Naive B cell (primary cell): ENCODE measurements around the gene ST7. TPM values are rescaled to one million over a fixed set of nuclear protein-coding genes. Genes with fewer than 3 reads are reported as not detected.
A peak's percentile ranks its signal among the peaks of the same experiment; 100 is the strongest.

Experiments
- ATAC-seq, 2 donors: fragments of 150-1000 bp; cut with Tn5 transposase; 2 replicates each; pipeline ENCODE4 v1.10.0; 2021; ENCODE audit warnings: low read depth in 2 of 2, mild to moderate bottlenecking in 2 of 2, moderate library complexity in 2 of 2
- DNase-seq: peaks from one replicate; pipeline ENCODE4 v3.0.0; 2022
- H3K27ac Mint-ChIP-seq, 6 donors: one replicate each; pipeline ENCODE4 v1.8.0; 2020 to 2022; ENCODE audit warnings: mild to moderate bottlenecking in 6 of 6, mixed read lengths in 6 of 6, moderate library complexity in 5 of 6, inconsistent platforms in 2 of 6
- H3K27me3 Mint-ChIP-seq, 3 donors: one replicate each; pipeline ENCODE4 v1.8.0; 2021 to 2022; ENCODE audit warnings: mixed read lengths in 3 of 3, mild to moderate bottlenecking in 1 of 3
- H3K36me3 Mint-ChIP-seq, 2 donors: one replicate each; pipeline ENCODE4 v1.8.0; 2020 to 2022; ENCODE audit warnings: mixed read lengths in 2 of 2, inconsistent platforms in 1 of 2, mild to moderate bottlenecking in 1 of 2
- H3K4me1 Mint-ChIP-seq, 3 donors: one replicate each; pipeline ENCODE4 v1.8.0; 2020 to 2022; ENCODE audit warnings: mixed read lengths in 3 of 3, inconsistent platforms in 1 of 3, mild to moderate bottlenecking in 1 of 3, moderate library complexity in 1 of 3
- H3K4me3 Mint-ChIP-seq, 8 donors: one replicate each; pipeline ENCODE4 v1.8.0; 2020 to 2022; ENCODE audit warnings: mild to moderate bottlenecking in 8 of 8, mixed read lengths in 8 of 8, moderate library complexity in 8 of 8, inconsistent platforms in 2 of 8
- H3K9me3 Mint-ChIP-seq, 7 donors: one replicate each; pipeline ENCODE4 v1.8.0; 2020 to 2022; ENCODE audit warnings: mixed read lengths in 7 of 7, mild to moderate bottlenecking in 5 of 7, inconsistent platforms in 2 of 7, moderate library complexity in 1 of 7
- polyA plus RNA-seq, 6 donors: library from polyadenylated mRNA; unstranded; fragments of 300-500 nt; fragmentation: Illumina TruSeq; gene quantifications; one replicate each; pipeline ENCODE4 v1.2.3, GENCODE V29; 2021; ENCODE audit warnings: low read depth in 6 of 6

Gene ST7
- polyA plus RNA-seq, result 1 to 10 TPM in 1 of 6 donors, under 1 TPM in 4, not detected in 1; 0.49 to 3.7 (median 0.63) TPM

GRCh38 chr7:116953372-116953905 lies at the start of gene ST7:
ST7 (plus strand) TSS chr7:116953501; CDS start chr7:116953541, 40 bp downstream.
- peaks cover 25 to 40% (median 33%) of the 10 kb centered on the region in 3 donors for H3K27me3 Mint-ChIP-seq
- no peaks in the 10 kb centered on the region for H3K9me3 Mint-ChIP-seq
- peaks cover 0 to 9% of the 10 kb centered on the region in 2 donors for H3K36me3 Mint-ChIP-seq
- H3K4me3 Mint-ChIP-seq, result peak within 1 kb of the TSS; percentile 84 to 96 (median 92)
- peak within 1 kb of the TSS in 4 of 6 donors; percentile 47 to 90 (median 71) for H3K27ac Mint-ChIP-seq
- peaks cover 4 to 15% (median 6%) of the 10 kb centered on the region in 3 donors for H3K4me1 Mint-ChIP-seq
- DNase-seq (peak; percentile 39), ATAC-seq (peak; percentile 77 to 78)

GRCh38 chr7:116906391-116906790 lies 46.9 kb upstream of the ST7 start:
- H3K27me3 Mint-ChIP-seq, result no peaks in the 10 kb centered on the region
- H3K36me3 Mint-ChIP-seq, result peaks cover 11 to 33% of the 10 kb centered on the region in 2 donors
- H3K4me1 Mint-ChIP-seq, result no peaks in the 10 kb centered on the region
- no peak for ATAC-seq
- no peak overlapping the region for H3K4me3 Mint-ChIP-seq
- H3K27ac Mint-ChIP-seq, result no peak overlapping the region
- H3K9me3 Mint-ChIP-seq, result peaks cover 0 to under 1% (median 0%) of the 10 kb centered on the region in 7 donors
- no peak for DNase-seq

- no peak overlapping the region for H3K4me3 Mint-ChIP-seq
- H3K9me3 Mint-ChIP-seq, result no peaks in the 10 kb centered on the region
- no peaks in the 10 kb centered on the region for H3K4me1 Mint-ChIP-seq
- H3K27ac Mint-ChIP-seq, result no peak overlapping the region
- no peaks in the 10 kb centered on the region for H3K27me3 Mint-ChIP-seq
- no peak for DNase-seq
- no peak for ATAC-seq
- peaks cover 9 to 35% of the 10 kb centered on the region in 2 donors for H3K36me3 Mint-ChIP-seq
Measured at GRCh38 chr7:116910383-116910782, 42.9 kb upstream of the ST7 start.

- Mint-ChIP-seq H3K9me3 (no peaks in the 10 kb centered on the region), H3K27me3 (no peaks in the 10 kb centered on the region), H3K4me3 (no peak overlapping the region), H3K36me3 (peaks cover 9 to 35% of the 10 kb centered on the region in 2 donors), H3K27ac (peak overlapping the region in 1 of 6 donors; percentile 27), H3K4me1 (no peaks in the 10 kb centered on the region)
- DNase-seq (no peak), ATAC-seq (no peak)
Measured at GRCh38 chr7:116911801-116912200, 41.5 kb upstream of the ST7 start.

- peaks cover 9 to 35% of the 10 kb centered on the region in 2 donors for H3K36me3 Mint-ChIP-seq
- peak overlapping the region in 1 of 6 donors; percentile 20 for H3K27ac Mint-ChIP-seq
- ATAC-seq (no peak), DNase-seq (no peak)
- no peak overlapping the region for H3K4me3 Mint-ChIP-seq
- no peaks in the 10 kb centered on the region for H3K27me3 Mint-ChIP-seq
- no peaks in the 10 kb centered on the region for H3K9me3 Mint-ChIP-seq
- no peaks in the 10 kb centered on the region for H3K4me1 Mint-ChIP-seq
Measured at GRCh38 chr7:116912269-116912909, 40.9 kb upstream of the ST7 start.

- H3K27ac Mint-ChIP-seq, result no peak overlapping the region
- H3K27me3 Mint-ChIP-seq, result no peaks in the 10 kb centered on the region
- ATAC-seq, result no peak
- H3K9me3 Mint-ChIP-seq, result peaks cover 0 to 4% (median 0%) of the 10 kb centered on the region in 7 donors
- H3K4me3 Mint-ChIP-seq, result no peak overlapping the region
- H3K36me3 Mint-ChIP-seq, result peaks cover 10 to 26% of the 10 kb centered on the region in 2 donors
- no peak for DNase-seq
- H3K4me1 Mint-ChIP-seq, result peaks cover 0 to 7% (median 0%) of the 10 kb centered on the region in 3 donors
Measured at GRCh38 chr7:116918704-116919103, 34.6 kb upstream of the ST7 start.

GRCh38 chr7:116920359-116920758 lies 32.9 kb upstream of the ST7 start:
- Mint-ChIP-seq H3K4me3 (no peak overlapping the region), H3K27ac (peak overlapping the region in 4 of 6 donors; percentile 5 to 44 (median 34)), H3K4me1 (peaks cover 0 to 7% (median 0%) of the 10 kb centered on the region in 3 donors), H3K27me3 (no peaks in the 10 kb centered on the region), H3K9me3 (peaks cover 0 to 4% (median 0%) of the 10 kb centered on the region in 7 donors), H3K36me3 (peaks cover 10 to 26% of the 10 kb centered on the region in 2 donors)
- no peak for ATAC-seq
- DNase-seq, result no peak

GRCh38 chr7:116922545-116922944 lies 30.8 kb upstream of the ST7 start:
- peaks cover 0 to 4% (median 0%) of the 10 kb centered on the region in 7 donors for H3K9me3 Mint-ChIP-seq
- DNase-seq (no peak), ATAC-seq (no peak)
- H3K27ac Mint-ChIP-seq, result no peak overlapping the region
- H3K36me3 Mint-ChIP-seq, result peaks cover 8 to 26% of the 10 kb centered on the region in 2 donors
- no peaks in the 10 kb centered on the region for H3K27me3 Mint-ChIP-seq
- H3K4me1 Mint-ChIP-seq, result peaks cover 0 to 7% (median 0%) of the 10 kb centered on the region in 3 donors
- no peak overlapping the region for H3K4me3 Mint-ChIP-seq

GRCh38 chr7:116924741-116925140 lies 28.6 kb upstream of the ST7 start:
- Mint-ChIP-seq H3K36me3 (peaks cover 0 to 19% of the 10 kb centered on the region in 2 donors), H3K4me3 (no peak overlapping the region), H3K27me3 (no peaks in the 10 kb centered on the region), H3K27ac (peak overlapping the region in 1 of 6 donors; percentile 22), H3K9me3 (peaks cover 0 to 4% (median 0%) of the 10 kb centered on the region in 7 donors), H3K4me1 (peaks cover 0 to 7% (median 0%) of the 10 kb centered on the region in 3 donors)
- ATAC-seq (no peak), DNase-seq (no peak)

GRCh38 chr7:116929021-116929420 lies 24.3 kb upstream of the ST7 start:
- H3K9me3 Mint-ChIP-seq, result no peaks in the 10 kb centered on the region
- no peaks in the 10 kb centered on the region for H3K36me3 Mint-ChIP-seq
- DNase-seq (no peak), ATAC-seq (no peak)
- peaks cover 3 to 9% (median 5%) of the 10 kb centered on the region in 3 donors for H3K4me1 Mint-ChIP-seq
- peaks cover 4 to 13% (median 10%) of the 10 kb centered on the region in 3 donors for H3K27me3 Mint-ChIP-seq
- H3K4me3 Mint-ChIP-seq, result no peak overlapping the region
- no peak overlapping the region for H3K27ac Mint-ChIP-seq

- Mint-ChIP-seq H3K27me3 (peaks cover 4 to 22% (median 10%) of the 10 kb centered on the region in 3 donors), H3K4me3 (no peak overlapping the region), H3K9me3 (no peaks in the 10 kb centered on the region), H3K4me1 (peaks cover 3 to 9% (median 5%) of the 10 kb centered on the region in 3 donors), H3K27ac (no peak overlapping the region), H3K36me3 (no peaks in the 10 kb centered on the region)
- DNase-seq, result peak; percentile 56
- peak; percentile 57 to 81 for ATAC-seq
Measured at GRCh38 chr7:116929914-116930913, 23.1 kb upstream of the ST7 start.

GRCh38 chr7:116932566-116932965 lies 20.7 kb upstream of the ST7 start:
- Mint-ChIP-seq H3K36me3 (no peaks in the 10 kb centered on the region), H3K27ac (no peak overlapping the region), H3K9me3 (no peaks in the 10 kb centered on the region), H3K4me1 (peaks cover 3 to 9% (median 5%) of the 10 kb centered on the region in 3 donors), H3K4me3 (no peak overlapping the region), H3K27me3 (peaks cover 10 to 33% (median 24%) of the 10 kb centered on the region in 3 donors)
- no peak for ATAC-seq
- DNase-seq, result no peak

- H3K27me3 Mint-ChIP-seq, result peaks cover 10 to 39% (median 24%) of the 10 kb centered on the region in 3 donors
- DNase-seq (no peak), ATAC-seq (no peak)
- H3K4me3 Mint-ChIP-seq, result no peak overlapping the region
- H3K36me3 Mint-ChIP-seq, result no peaks in the 10 kb centered on the region
- no peak overlapping the region for H3K27ac Mint-ChIP-seq
- no peaks in the 10 kb centered on the region for H3K9me3 Mint-ChIP-seq
- H3K4me1 Mint-ChIP-seq, result peaks cover 3 to 9% (median 5%) of the 10 kb centered on the region in 3 donors
Measured at GRCh38 chr7:116933465-116933864, 19.8 kb upstream of the ST7 start.
